WTC11 (cell line): Measurements from ENCODE around the gene MTMR4. TPM values are rescaled to one million over a fixed set of nuclear protein-coding genes. Genes with fewer than 3 reads are reported as not detected.

ENCODE experiments used
- ATAC-seq: fragments of 200-7000 bp; cut with Tn5 transposase; 2 replicates; pipeline ENCODE4 v1.10.0; 2021; ENCODE audit warnings: mild to moderate bottlenecking, moderate library complexity
- CTCF ChIA-PET: fragments of 300-600 bp; sonication (Branson Sonifier 250); formaldehyde crosslinking; loops from one replicate; lab custom pipeline; 2021; ENCODE audit warnings: antibody characterized with exemption; lab: Charles Lee
- POLR2A ChIA-PET: fragments of 350-600 bp; sonication (Branson Sonifier 250); formaldehyde crosslinking; loops from one replicate; lab custom pipeline; 2021; ENCODE audit warnings: antibody characterized with exemption; lab: Charles Lee
- DNase-seq: peaks from one replicate; pipeline ENCODE4 v3.0.0; 2021; ENCODE audit warnings: low spot score
- H3K27ac Mint-ChIP-seq: 2 replicates; pipeline ENCODE4 v1.8.0; 2021; ENCODE audit warnings: mixed read lengths
- H3K27me3 Mint-ChIP-seq: 2 replicates; pipeline ENCODE4 v1.8.0; 2021; ENCODE audit warnings: low read depth, mild to moderate bottlenecking, moderate library complexity, mixed read lengths
- H3K36me3 Mint-ChIP-seq: 2 replicates; pipeline ENCODE4 v1.8.0; 2021; ENCODE audit warnings: mixed read lengths
- H3K4me1 Mint-ChIP-seq: 2 replicates; pipeline ENCODE4 v1.8.0; 2022; ENCODE audit warnings: mixed read lengths
- H3K4me3 Mint-ChIP-seq: 2 replicates; pipeline ENCODE4 v1.8.0; 2021; ENCODE audit warnings: mild to moderate bottlenecking, moderate library complexity, mixed read lengths
- H3K9me3 Mint-ChIP-seq: 2 replicates; pipeline ENCODE4 v1.8.0; 2021; ENCODE audit warnings: mixed read lengths
- ATF1 ChIP-seq: sonication (generic); formaldehyde crosslinking; IDR thresholded peaks from 2 replicates; pipeline ENCODE4 v1.8.1; 2023; ENCODE audit warnings: mild to moderate bottlenecking, moderate library complexity, missing genetic modification reagents
- CREM ChIP-seq: sonication (generic); formaldehyde crosslinking; IDR thresholded peaks from 2 replicates; pipeline ENCODE4 v1.8.1; 2022; ENCODE audit warnings: mild to moderate bottlenecking, missing genetic modification reagents, moderate library complexity
- GRHL2 ChIP-seq: fragments of 250-450 bp; sonication (Bioruptor Pico); IDR thresholded peaks from 2 replicates; pipeline ENCODE4 v1.8.0; 2022; ENCODE audit warnings: mild to moderate bottlenecking, moderate library complexity; ENCODE audit not compliant: insufficient replicate concordance, severe bottlenecking
- GTF2I ChIP-seq: fragments of 250-450 bp; sonication (Bioruptor Pico); conservative IDR thresholded peaks from 2 replicates; pipeline ENCODE4 v1.4.0; 2021; ENCODE audit warnings: mild to moderate bottlenecking
- JUN ChIP-seq: sonication (generic); formaldehyde crosslinking; IDR thresholded peaks from 2 replicates; pipeline ENCODE4 v1.8.0; 2023; ENCODE audit warnings: mild to moderate bottlenecking, missing genetic modification reagents
- NR2C2 ChIP-seq: sonication (generic); formaldehyde crosslinking; IDR thresholded peaks from 2 replicates; pipeline ENCODE4 v1.8.0; 2022; ENCODE audit warnings: mild to moderate bottlenecking, missing genetic modification reagents
- SMAD3 ChIP-seq: sonication (generic); formaldehyde crosslinking; IDR thresholded peaks from 2 replicates; pipeline ENCODE4 v1.8.0; 2022; ENCODE audit warnings: missing genetic modification reagents, mild to moderate bottlenecking, borderline replicate concordance
- SOX15 ChIP-seq: fragments of 250-450 bp; sonication (Bioruptor Pico); IDR thresholded peaks from 2 replicates; pipeline ENCODE4 v1.9.0; 2021; ENCODE audit warnings: mild to moderate bottlenecking
- SP1 ChIP-seq: sonication (generic); formaldehyde crosslinking; conservative IDR thresholded peaks from 2 replicates; pipeline ENCODE4 v1.8.1; 2022; ENCODE audit warnings: missing genetic modification reagents
- TCF7 ChIP-seq: sonication (generic); formaldehyde crosslinking; IDR thresholded peaks from 2 replicates; pipeline ENCODE4 v1.8.0; 2022; ENCODE audit warnings: mild to moderate bottlenecking, low read depth, missing genetic modification reagents, moderate library complexity
- ZNF138 ChIP-seq: sonication (generic); formaldehyde crosslinking; conservative IDR thresholded peaks from 2 replicates; pipeline ENCODE4 v1.8.1; 2022; ENCODE audit warnings: mild to moderate bottlenecking, moderate library complexity, missing genetic modification reagents
- ZNF423 ChIP-seq: fragments of 250-450 bp; sonication (Bioruptor Pico); IDR thresholded peaks from 2 replicates; pipeline ENCODE4 v2.1.2; 2022; ENCODE audit warnings: mild to moderate bottlenecking, moderate library complexity
- total RNA-seq: library from RNA; stranded (reverse); gene quantifications from 3 replicates; pipeline ENCODE4 v1.2.3, GENCODE V29; 2021
- TF ChIP-seq, protein P1 (sequence below): fragments of 250-450 bp; sonication (Bioruptor Pico); IDR thresholded peaks from 2 replicates; pipeline ENCODE4 v1.9.0; 2021; ENCODE audit warnings: mild to moderate bottlenecking
- TF ChIP-seq, protein P2 (sequence below): sonication (generic); formaldehyde crosslinking; IDR thresholded peaks from 2 replicates; pipeline ENCODE4 v1.8.0; 2022; ENCODE audit warnings: mild to moderate bottlenecking, missing genetic modification reagents
- TF ChIP-seq, protein P3 (sequence below): sonication (generic); formaldehyde crosslinking; conservative IDR thresholded peaks from 2 replicates; pipeline ENCODE4 v1.8.1; 2023; ENCODE audit warnings: mild to moderate bottlenecking, low read depth, missing genetic modification reagents, moderate library complexity
- TF ChIP-seq, protein P4 (sequence below): sonication (generic); formaldehyde crosslinking; IDR thresholded peaks from 2 replicates; pipeline ENCODE4 v1.8.0; 2022; ENCODE audit warnings: mild to moderate bottlenecking, missing genetic modification reagents
- TF ChIP-seq, protein P5 (sequence below): sonication (generic); formaldehyde crosslinking; IDR thresholded peaks from 2 replicates; pipeline ENCODE4 v1.8.0; 2023; ENCODE audit warnings: missing genetic modification reagents, mild to moderate bottlenecking, borderline replicate concordance
- TF ChIP-seq, protein P6 (sequence below): sonication (generic); formaldehyde crosslinking; IDR thresholded peaks from 2 replicates; pipeline ENCODE4 v1.8.1; 2023; ENCODE audit warnings: mild to moderate bottlenecking, missing genetic modification reagents
- TF ChIP-seq, protein P7 (sequence below): sonication (generic); formaldehyde crosslinking; IDR thresholded peaks from 2 replicates; pipeline ENCODE4 v1.8.0; 2023; ENCODE audit warnings: mild to moderate bottlenecking, missing genetic modification reagents
- TF ChIP-seq, protein P8 (sequence below): fragments of 250-450 bp; sonication (Bioruptor Pico); IDR thresholded peaks from 2 replicates; pipeline ENCODE4 v1.9.0; 2021; ENCODE audit warnings: moderate library complexity, mild to moderate bottlenecking, inconsistent platforms, borderline replicate concordance

Gene MTMR4
- total RNA-seq, 1 experiment from 2014 or later = 30.8 TPM

DNA sequence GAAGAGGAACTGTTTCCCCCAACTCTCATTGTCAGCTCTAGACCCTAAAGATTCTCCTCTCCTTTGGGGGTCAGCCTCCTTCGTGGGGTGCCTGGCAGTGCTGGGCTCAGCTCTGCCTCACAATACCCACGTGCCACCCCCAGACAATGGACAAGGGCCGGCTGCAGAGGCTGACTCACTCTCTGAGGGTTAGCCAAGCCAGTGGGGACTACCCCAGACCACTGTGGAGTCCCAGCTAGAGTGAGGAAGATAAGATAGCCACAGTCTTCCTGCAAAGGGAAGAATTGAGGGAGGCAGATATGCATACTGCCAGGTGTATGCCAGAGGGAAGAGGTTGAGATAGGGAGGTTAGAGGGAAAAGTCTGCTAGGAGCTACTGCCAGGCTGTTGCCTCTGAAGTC is 13.5 kb upstream of the MTMR4 start (continued):
- no peak for TF ChIP-seq GRHL2
- no peak for TF ChIP-seq SP1 (CRISPR knock-in tag)
- TF ChIP-seq CREM = no peak
- TF ChIP-seq, protein P1, sequence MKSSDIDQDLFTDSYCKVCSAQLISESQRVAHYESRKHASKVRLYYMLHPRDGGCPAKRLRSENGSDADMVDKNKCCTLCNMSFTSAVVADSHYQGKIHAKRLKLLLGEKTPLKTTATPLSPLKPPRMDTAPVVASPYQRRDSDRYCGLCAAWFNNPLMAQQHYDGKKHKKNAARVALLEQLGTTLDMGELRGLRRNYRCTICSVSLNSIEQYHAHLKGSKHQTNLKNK = no peak
- TF ChIP-seq, all 79 proteins: peak for 0

DNA sequence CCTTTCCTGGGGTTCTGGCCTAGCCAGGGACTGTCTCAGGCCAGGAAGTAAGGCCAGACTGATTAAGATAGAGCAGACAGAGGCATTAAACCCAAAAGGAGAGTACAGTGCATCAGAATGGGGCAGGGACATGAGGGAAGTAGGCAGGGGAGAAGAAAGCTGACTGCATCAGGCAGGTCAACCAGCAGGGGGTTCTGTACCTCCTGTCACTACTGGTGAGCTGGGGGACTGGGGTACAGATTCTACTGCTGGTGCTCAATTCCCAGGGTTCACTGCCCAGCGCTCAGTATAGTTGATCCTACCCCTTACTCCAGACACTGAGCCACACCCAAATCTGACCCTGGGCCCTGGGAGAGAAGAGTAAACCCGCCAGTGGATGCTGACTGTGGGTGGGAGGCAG is 12.9 kb upstream of the MTMR4 start:
- Mint-ChIP-seq H3K9me3 (no peaks in the 10 kb centered on the region), H3K27me3 (peaks cover 17% of the 10 kb centered on the region), H3K4me1 (peaks cover 37% of the 10 kb centered on the region), H3K4me3 (no peak overlapping the region), H3K36me3 (no peaks in the 10 kb centered on the region), H3K27ac (no peak overlapping the region)
- DNase-seq (no peak), ATAC-seq (no peak)
- POLR2A ChIA-PET = no interaction called here
- CTCF ChIA-PET = interaction anchor here (0.6 to 4.1 kb wide), 5 partner anchors 9 to 280 kb away, joined by 3 to 23 read pairs (median 4); no protein-coding TSS in a partner anchor
- TF ChIP-seq NR2C2 (CRISPR knock-in tag) = no peak
- TF ChIP-seq SOX15 (CRISPR knock-in tag) = no peak
- TF ChIP-seq, protein P2, sequence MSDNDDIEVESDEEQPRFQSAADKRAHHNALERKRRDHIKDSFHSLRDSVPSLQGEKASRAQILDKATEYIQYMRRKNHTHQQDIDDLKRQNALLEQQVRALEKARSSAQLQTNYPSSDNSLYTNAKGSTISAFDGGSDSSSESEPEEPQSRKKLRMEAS (CRISPR knock-in tag) = no peak
- TF ChIP-seq, protein P3, sequence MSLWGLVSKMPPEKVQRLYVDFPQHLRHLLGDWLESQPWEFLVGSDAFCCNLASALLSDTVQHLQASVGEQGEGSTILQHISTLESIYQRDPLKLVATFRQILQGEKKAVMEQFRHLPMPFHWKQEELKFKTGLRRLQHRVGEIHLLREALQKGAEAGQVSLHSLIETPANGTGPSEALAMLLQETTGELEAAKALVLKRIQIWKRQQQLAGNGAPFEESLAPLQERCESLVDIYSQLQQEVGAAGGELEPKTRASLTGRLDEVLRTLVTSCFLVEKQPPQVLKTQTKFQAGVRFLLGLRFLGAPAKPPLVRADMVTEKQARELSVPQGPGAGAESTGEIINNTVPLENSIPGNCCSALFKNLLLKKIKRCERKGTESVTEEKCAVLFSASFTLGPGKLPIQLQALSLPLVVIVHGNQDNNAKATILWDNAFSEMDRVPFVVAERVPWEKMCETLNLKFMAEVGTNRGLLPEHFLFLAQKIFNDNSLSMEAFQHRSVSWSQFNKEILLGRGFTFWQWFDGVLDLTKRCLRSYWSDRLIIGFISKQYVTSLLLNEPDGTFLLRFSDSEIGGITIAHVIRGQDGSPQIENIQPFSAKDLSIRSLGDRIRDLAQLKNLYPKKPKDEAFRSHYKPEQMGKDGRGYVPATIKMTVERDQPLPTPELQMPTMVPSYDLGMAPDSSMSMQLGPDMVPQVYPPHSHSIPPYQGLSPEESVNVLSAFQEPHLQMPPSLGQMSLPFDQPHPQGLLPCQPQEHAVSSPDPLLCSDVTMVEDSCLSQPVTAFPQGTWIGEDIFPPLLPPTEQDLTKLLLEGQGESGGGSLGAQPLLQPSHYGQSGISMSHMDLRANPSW (CRISPR knock-in tag) = no peak
- no peak for TF ChIP-seq ZNF138
- TF ChIP-seq, protein P4, sequence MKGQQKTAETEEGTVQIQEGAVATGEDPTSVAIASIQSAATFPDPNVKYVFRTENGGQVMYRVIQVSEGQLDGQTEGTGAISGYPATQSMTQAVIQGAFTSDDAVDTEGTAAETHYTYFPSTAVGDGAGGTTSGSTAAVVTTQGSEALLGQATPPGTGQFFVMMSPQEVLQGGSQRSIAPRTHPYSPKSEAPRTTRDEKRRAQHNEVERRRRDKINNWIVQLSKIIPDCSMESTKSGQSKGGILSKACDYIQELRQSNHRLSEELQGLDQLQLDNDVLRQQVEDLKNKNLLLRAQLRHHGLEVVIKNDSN (CRISPR knock-in tag) = no peak
- TF ChIP-seq, protein P5, sequence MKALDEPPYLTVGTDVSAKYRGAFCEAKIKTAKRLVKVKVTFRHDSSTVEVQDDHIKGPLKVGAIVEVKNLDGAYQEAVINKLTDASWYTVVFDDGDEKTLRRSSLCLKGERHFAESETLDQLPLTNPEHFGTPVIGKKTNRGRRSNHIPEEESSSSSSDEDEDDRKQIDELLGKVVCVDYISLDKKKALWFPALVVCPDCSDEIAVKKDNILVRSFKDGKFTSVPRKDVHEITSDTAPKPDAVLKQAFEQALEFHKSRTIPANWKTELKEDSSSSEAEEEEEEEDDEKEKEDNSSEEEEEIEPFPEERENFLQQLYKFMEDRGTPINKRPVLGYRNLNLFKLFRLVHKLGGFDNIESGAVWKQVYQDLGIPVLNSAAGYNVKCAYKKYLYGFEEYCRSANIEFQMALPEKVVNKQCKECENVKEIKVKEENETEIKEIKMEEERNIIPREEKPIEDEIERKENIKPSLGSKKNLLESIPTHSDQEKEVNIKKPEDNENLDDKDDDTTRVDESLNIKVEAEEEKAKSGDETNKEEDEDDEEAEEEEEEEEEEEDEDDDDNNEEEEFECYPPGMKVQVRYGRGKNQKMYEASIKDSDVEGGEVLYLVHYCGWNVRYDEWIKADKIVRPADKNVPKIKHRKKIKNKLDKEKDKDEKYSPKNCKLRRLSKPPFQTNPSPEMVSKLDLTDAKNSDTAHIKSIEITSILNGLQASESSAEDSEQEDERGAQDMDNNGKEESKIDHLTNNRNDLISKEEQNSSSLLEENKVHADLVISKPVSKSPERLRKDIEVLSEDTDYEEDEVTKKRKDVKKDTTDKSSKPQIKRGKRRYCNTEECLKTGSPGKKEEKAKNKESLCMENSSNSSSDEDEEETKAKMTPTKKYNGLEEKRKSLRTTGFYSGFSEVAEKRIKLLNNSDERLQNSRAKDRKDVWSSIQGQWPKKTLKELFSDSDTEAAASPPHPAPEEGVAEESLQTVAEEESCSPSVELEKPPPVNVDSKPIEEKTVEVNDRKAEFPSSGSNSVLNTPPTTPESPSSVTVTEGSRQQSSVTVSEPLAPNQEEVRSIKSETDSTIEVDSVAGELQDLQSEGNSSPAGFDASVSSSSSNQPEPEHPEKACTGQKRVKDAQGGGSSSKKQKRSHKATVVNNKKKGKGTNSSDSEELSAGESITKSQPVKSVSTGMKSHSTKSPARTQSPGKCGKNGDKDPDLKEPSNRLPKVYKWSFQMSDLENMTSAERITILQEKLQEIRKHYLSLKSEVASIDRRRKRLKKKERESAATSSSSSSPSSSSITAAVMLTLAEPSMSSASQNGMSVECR (CRISPR knock-in tag) = no peak
- no peak for TF ChIP-seq JUN (CRISPR knock-in tag)
- no peak for TF ChIP-seq SMAD3
- TF ChIP-seq ZNF423 (CRISPR knock-in tag) = no peak
- no peak for TF ChIP-seq CREM
- no peak for TF ChIP-seq ATF1 (CRISPR knock-in tag)

DNA sequence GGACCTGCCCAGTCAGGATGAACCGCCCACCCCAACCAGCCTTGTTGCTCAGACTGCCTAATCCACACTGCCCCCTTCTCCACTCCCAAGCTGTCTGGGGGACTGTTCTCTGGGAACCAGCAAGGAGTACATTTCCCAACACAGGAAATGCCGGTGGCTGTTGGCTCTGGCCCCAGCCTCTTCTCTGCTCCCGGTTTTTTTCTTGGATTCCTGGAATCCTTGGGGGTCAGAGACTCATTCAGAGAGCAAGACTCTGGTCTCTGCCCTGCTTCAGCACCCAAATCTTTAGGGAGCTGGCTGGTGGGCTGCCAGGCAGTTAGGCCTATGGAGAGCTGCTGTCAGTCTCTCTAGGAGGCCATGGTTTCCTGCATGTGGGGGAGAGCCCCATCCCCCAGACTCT is 10.8 kb upstream of the MTMR4 start:
- Mint-ChIP-seq H3K27me3 (peaks cover 5% of the 10 kb centered on the region), H3K4me3 (no peak overlapping the region), H3K9me3 (no peaks in the 10 kb centered on the region), H3K4me1 (peaks cover 28% of the 10 kb centered on the region), H3K27ac (no peak overlapping the region; the same call in 1 of the 2 replicates), H3K36me3 (no peaks in the 10 kb centered on the region)
- no peak for DNase-seq
- ChIA-PET POLR2A (no interaction called here), CTCF (no interaction called here)
- peak; percentile 18 for ATAC-seq
- TF ChIP-seq, protein P6, sequence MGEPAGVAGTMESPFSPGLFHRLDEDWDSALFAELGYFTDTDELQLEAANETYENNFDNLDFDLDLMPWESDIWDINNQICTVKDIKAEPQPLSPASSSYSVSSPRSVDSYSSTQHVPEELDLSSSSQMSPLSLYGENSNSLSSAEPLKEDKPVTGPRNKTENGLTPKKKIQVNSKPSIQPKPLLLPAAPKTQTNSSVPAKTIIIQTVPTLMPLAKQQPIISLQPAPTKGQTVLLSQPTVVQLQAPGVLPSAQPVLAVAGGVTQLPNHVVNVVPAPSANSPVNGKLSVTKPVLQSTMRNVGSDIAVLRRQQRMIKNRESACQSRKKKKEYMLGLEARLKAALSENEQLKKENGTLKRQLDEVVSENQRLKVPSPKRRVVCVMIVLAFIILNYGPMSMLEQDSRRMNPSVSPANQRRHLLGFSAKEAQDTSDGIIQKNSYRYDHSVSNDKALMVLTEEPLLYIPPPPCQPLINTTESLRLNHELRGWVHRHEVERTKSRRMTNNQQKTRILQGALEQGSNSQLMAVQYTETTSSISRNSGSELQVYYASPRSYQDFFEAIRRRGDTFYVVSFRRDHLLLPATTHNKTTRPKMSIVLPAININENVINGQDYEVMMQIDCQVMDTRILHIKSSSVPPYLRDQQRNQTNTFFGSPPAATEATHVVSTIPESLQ (CRISPR knock-in tag) = no peak
- TF ChIP-seq, protein P7, sequence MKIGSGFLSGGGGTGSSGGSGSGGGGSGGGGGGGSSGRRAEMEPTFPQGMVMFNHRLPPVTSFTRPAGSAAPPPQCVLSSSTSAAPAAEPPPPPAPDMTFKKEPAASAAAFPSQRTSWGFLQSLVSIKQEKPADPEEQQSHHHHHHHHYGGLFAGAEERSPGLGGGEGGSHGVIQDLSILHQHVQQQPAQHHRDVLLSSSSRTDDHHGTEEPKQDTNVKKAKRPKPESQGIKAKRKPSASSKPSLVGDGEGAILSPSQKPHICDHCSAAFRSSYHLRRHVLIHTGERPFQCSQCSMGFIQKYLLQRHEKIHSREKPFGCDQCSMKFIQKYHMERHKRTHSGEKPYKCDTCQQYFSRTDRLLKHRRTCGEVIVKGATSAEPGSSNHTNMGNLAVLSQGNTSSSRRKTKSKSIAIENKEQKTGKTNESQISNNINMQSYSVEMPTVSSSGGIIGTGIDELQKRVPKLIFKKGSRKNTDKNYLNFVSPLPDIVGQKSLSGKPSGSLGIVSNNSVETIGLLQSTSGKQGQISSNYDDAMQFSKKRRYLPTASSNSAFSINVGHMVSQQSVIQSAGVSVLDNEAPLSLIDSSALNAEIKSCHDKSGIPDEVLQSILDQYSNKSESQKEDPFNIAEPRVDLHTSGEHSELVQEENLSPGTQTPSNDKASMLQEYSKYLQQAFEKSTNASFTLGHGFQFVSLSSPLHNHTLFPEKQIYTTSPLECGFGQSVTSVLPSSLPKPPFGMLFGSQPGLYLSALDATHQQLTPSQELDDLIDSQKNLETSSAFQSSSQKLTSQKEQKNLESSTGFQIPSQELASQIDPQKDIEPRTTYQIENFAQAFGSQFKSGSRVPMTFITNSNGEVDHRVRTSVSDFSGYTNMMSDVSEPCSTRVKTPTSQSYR (CRISPR knock-in tag) = no peak
- TF ChIP-seq, protein P8, sequence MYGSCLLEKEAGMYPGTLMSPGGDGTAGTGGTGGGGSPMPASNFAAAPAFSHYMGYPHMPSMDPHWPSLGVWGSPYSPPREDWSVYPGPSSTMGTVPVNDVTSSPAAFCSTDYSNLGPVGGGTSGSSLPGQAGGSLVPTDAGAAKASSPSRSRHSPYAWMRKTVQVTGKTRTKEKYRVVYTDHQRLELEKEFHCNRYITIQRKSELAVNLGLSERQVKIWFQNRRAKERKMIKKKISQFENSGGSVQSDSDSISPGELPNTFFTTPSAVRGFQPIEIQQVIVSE (CRISPR knock-in tag) = no peak
- TF ChIP-seq NR2C2 (CRISPR knock-in tag) = no peak
- TF ChIP-seq GTF2I = no peak
- no peak for TF ChIP-seq TCF7 (CRISPR knock-in tag)
